Measurements from ENCODE around the gene AMPD2. TPM values are rescaled to one million over a fixed set of nuclear protein-coding genes. Genes with fewer than 3 reads are reported as not detected.

The AMPD2 gene
- total RNA-seq, 2 donors from 2014 or later: 55.7 to 69.3 TPM

- 0 to 3% methylated on average over 3 to 9 of the region's 9 CpGs for WGBS, 2 experiments (ENCODE audit: insufficient coverage in 1 of 2, insufficient read length in 1 of 2)
- Histone ChIP-seq H3K4me3 (ENCODE audit: low read length) (peak overlapping the region; percentile 95), H3K27me3 (ENCODE audit: control insufficient read depth, insufficient read depth, low read length, poor library complexity, severe bottlenecking) (no peaks in the 10 kb centered on the region), H3K9ac (ENCODE audit: extremely low read depth, low read length, poor library complexity, severe bottlenecking) (peak overlapping the region; percentile 78), H3K27ac (ENCODE audit: low read depth, low read length) (peak overlapping the region; percentile 73), H3K36me3 (ENCODE audit: control insufficient read depth, insufficient read depth, low read length) (no peaks in the 10 kb centered on the region), H3K4me1 (ENCODE audit: control insufficient read depth, insufficient read depth, low read length) (peaks cover 7% of the 10 kb centered on the region), H3K9me3 (ENCODE audit: control insufficient read depth, low read length) (no peaks in the 10 kb centered on the region)
- DNase-seq: peak; percentile 79
- Mint-ChIP-seq H3K4me3 (peak overlapping the region; percentile 91), H3K27ac (peak overlapping the region; percentile 93), H3K27me3 (ENCODE audit: insufficient read depth) (no peaks in the 10 kb centered on the region), H3K4me1 (peaks cover 23% of the 10 kb centered on the region), H3K36me3 (ENCODE audit: low read depth) (no peaks in the 10 kb centered on the region), H3K9me3 (no peaks in the 10 kb centered on the region)
- TF ChIP-seq, protein P1, sequence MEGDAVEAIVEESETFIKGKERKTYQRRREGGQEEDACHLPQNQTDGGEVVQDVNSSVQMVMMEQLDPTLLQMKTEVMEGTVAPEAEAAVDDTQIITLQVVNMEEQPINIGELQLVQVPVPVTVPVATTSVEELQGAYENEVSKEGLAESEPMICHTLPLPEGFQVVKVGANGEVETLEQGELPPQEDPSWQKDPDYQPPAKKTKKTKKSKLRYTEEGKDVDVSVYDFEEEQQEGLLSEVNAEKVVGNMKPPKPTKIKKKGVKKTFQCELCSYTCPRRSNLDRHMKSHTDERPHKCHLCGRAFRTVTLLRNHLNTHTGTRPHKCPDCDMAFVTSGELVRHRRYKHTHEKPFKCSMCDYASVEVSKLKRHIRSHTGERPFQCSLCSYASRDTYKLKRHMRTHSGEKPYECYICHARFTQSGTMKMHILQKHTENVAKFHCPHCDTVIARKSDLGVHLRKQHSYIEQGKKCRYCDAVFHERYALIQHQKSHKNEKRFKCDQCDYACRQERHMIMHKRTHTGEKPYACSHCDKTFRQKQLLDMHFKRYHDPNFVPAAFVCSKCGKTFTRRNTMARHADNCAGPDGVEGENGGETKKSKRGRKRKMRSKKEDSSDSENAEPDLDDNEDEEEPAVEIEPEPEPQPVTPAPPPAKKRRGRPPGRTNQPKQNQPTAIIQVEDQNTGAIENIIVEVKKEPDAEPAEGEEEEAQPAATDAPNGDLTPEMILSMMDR (conservative IDR thresholded peaks at IDR 0.05): no peak
Measured at GRCh38 chr1:109620401-109620791, 759 bp downstream of the AMPD2 start.

GRCh38 chr1:109620841-109621286 is 1.2 kb downstream of the AMPD2 start:
- no peaks in the 10 kb centered on the region for H3K36me3 ChIP-seq (ENCODE audit: control insufficient read depth, insufficient read depth, low read length)
- no peaks in the 10 kb centered on the region for H3K9me3 Mint-ChIP-seq
- no peaks in the 10 kb centered on the region for H3K27me3 Mint-ChIP-seq (ENCODE audit: insufficient read depth)
- H3K4me1 ChIP-seq (ENCODE audit: control insufficient read depth, insufficient read depth, low read length): peaks cover 7% of the 10 kb centered on the region
- DNase-seq: peak; percentile 94
- H3K36me3 Mint-ChIP-seq (ENCODE audit: low read depth): no peaks in the 10 kb centered on the region
- H3K9me3 ChIP-seq (ENCODE audit: control insufficient read depth, low read length): no peaks in the 10 kb centered on the region
- H3K4me3 ChIP-seq (ENCODE audit: low read length): peak overlapping the region; percentile 95
- H3K27ac ChIP-seq (ENCODE audit: low read depth, low read length): peak overlapping the region; percentile 73
- peak overlapping the region; percentile 91 for H3K4me3 Mint-ChIP-seq
- H3K27ac Mint-ChIP-seq: no peak overlapping the region
- TF ChIP-seq, protein P1 (conservative IDR thresholded peaks at IDR 0.05): no peak
- 1 to 13% methylated on average over 1 to 17 of the region's 18 CpGs for WGBS, 2 experiments (ENCODE audit: insufficient coverage in 1 of 2, insufficient read length in 1 of 2)
- peak overlapping the region; percentile 78 for H3K9ac ChIP-seq (ENCODE audit: extremely low read depth, low read length, poor library complexity, severe bottlenecking)
- H3K27me3 ChIP-seq (ENCODE audit: control insufficient read depth, insufficient read depth, low read length, poor library complexity, severe bottlenecking): no peaks in the 10 kb centered on the region
- peaks cover 23% of the 10 kb centered on the region for H3K4me1 Mint-ChIP-seq

DNA sequence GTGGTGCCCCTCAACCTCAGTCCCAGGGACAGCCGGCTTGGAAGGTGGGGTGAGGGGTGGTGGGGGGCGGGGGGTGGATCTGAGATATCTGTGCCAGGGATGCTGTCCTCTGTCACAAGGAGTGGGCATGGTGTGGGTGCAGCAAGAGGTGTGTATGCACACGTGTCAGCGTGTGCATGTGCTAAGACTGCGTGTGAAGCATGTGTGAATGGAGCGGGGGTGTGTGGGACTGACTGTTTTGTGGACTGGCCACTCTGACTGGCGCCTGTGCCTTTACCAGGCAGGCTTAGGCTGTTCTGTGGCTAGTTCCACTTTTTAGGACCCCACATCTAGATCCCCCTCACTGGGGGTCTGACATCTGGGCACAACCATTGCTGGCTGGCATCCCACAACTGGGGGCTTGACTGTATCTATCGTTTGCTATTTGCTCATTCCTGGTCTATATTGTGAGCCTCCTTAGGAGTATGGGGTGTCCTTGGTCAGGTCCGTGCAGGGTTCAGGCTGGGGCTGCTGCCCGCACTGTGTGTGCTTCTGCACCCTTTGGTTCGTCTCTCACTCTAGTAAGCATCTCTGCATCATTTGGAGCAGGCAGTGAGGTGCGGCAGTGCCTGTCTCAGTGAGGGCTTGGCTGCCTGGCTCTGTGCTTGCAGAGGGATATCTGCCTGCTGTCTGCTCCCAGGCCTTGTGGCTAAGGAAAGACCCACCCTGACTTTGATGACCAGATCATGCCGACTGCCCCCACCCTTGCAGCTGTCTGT is 1.9 kb downstream of the AMPD2 start:
- Mint-ChIP-seq H3K9me3 (no peaks in the 10 kb centered on the region), H3K27me3 (ENCODE audit: insufficient read depth) (no peaks in the 10 kb centered on the region), H3K4me3 (peak overlapping the region; percentile 91), H3K36me3 (ENCODE audit: low read depth) (peaks cover 6% of the 10 kb centered on the region), H3K27ac (no peak overlapping the region), H3K4me1 (peaks cover 23% of the 10 kb centered on the region)
- no peak overlapping the region for H3K27ac ChIP-seq (ENCODE audit: low read depth, low read length)
- H3K4me1 ChIP-seq (ENCODE audit: control insufficient read depth, insufficient read depth, low read length): peaks cover 7% of the 10 kb centered on the region
- H3K4me3 ChIP-seq (ENCODE audit: low read length): peak overlapping the region; percentile 95
- H3K9ac ChIP-seq (ENCODE audit: extremely low read depth, low read length, poor library complexity, severe bottlenecking): no peak overlapping the region
- DNase-seq: peak; percentile 35
- H3K9me3 ChIP-seq (ENCODE audit: control insufficient read depth, low read length): no peaks in the 10 kb centered on the region
- WGBS, 2 experiments (ENCODE audit: insufficient coverage in 1 of 2, insufficient read length in 1 of 2): 78 to 87% methylated on average over 9 to 13 of the region's 13 CpGs
- TF ChIP-seq, protein P1 (conservative IDR thresholded peaks at IDR 0.05): no peak
- no peaks in the 10 kb centered on the region for H3K36me3 ChIP-seq (ENCODE audit: control insufficient read depth, insufficient read depth, low read length)
- H3K27me3 ChIP-seq (ENCODE audit: control insufficient read depth, insufficient read depth, low read length, poor library complexity, severe bottlenecking): no peaks in the 10 kb centered on the region
